Activated T-helper 17 cell treated with anti-CD3 and anti-CD28 coated beads, Interleukin-2, amount 50 U/mL, for 72 hours (primary cell): ENCODE results near the gene DDO. TPM values are rescaled to one million over a fixed set of nuclear protein-coding genes. Genes with fewer than 3 reads are reported as not detected.
"Not testable (repeated sequence)": the region's sequence is repeated elsewhere in the genome, so short reads cannot be mapped to it uniquely, and the experiment has no call there.

ENCODE experiments used
- ATAC-seq: fragments of 150-1000 bp; cut with Tn5 transposase; replicated peaks from 2 replicates; pipeline ENCODE4 v1.10.0; 2021; ENCODE audit warnings: mild to moderate bottlenecking, moderate library complexity
- H3K27ac Mint-ChIP-seq: one replicate; pipeline ENCODE4 v1.8.0; 2022; ENCODE audit warnings: mixed read lengths
- H3K27me3 Mint-ChIP-seq: one replicate; pipeline ENCODE4 v1.8.0; 2022; ENCODE audit warnings: mixed read lengths
- H3K36me3 Mint-ChIP-seq: one replicate; pipeline ENCODE4 v1.8.0; 2022; ENCODE audit warnings: low read depth, mild to moderate bottlenecking, mixed read lengths
- H3K4me1 Mint-ChIP-seq: one replicate; pipeline ENCODE4 v1.8.0; 2022; ENCODE audit warnings: mixed read lengths
- H3K4me3 Mint-ChIP-seq: one replicate; pipeline ENCODE4 v1.8.0; 2022; ENCODE audit warnings: mild to moderate bottlenecking, mixed read lengths
- H3K9me3 Mint-ChIP-seq: one replicate; pipeline ENCODE4 v1.8.0; 2022; ENCODE audit warnings: mixed read lengths
- total RNA-seq, 2 donors: library from RNA; stranded (reverse); gene quantifications; one replicate each; pipeline ENCODE4 v1.2.3, GENCODE V29; 2022

The DDO gene
- total RNA-seq, 2 donors from 2014 or later, result not detected

- Mint-ChIP-seq H3K27ac (no peak overlapping the region), H3K4me3 (no peak overlapping the region), H3K36me3 (no peaks in the 10 kb centered on the region), H3K4me1 (peaks cover 7% of the 10 kb centered on the region), H3K9me3 (no peaks in the 10 kb centered on the region), H3K27me3 (peaks cover 26% of the 10 kb centered on the region)
- ATAC-seq, result no peak
Observed at GRCh38 chr6:110352563-110353262, 62.7 kb downstream of the DDO start.

- H3K4me1 Mint-ChIP-seq, result peaks cover 6% of the 10 kb centered on the region
- H3K4me3 Mint-ChIP-seq, result no peak overlapping the region
- no peak overlapping the region for H3K27ac Mint-ChIP-seq
- H3K36me3 Mint-ChIP-seq, result no peaks in the 10 kb centered on the region
- no peak for ATAC-seq
- H3K27me3 Mint-ChIP-seq, result peaks cover 23% of the 10 kb centered on the region
- no peaks in the 10 kb centered on the region for H3K9me3 Mint-ChIP-seq
Observed at GRCh38 chr6:110351986-110352385, 63.4 kb downstream of the DDO start.

- Mint-ChIP-seq H3K27ac (no peak overlapping the region), H3K27me3 (peaks cover 18% of the 10 kb centered on the region), H3K9me3 (no peaks in the 10 kb centered on the region), H3K4me3 (no peak overlapping the region), H3K36me3 (no peaks in the 10 kb centered on the region), H3K4me1 (peaks cover 1% of the 10 kb centered on the region)
- ATAC-seq, result no peak
Observed at GRCh38 chr6:110351546-110351945, 63.8 kb downstream of the DDO start.

GRCh38 chr6:110350593-110350992 is 64.8 kb downstream of the DDO start:
- not testable (repeated sequence) for H3K4me1 Mint-ChIP-seq, ATAC-seq, H3K4me3 Mint-ChIP-seq, H3K36me3 Mint-ChIP-seq, H3K9me3 Mint-ChIP-seq, H3K27ac Mint-ChIP-seq
- peaks cover 11% of the 10 kb centered on the region for H3K27me3 Mint-ChIP-seq

- H3K36me3 Mint-ChIP-seq, result no peaks in the 10 kb centered on the region
- no peaks in the 10 kb centered on the region for H3K9me3 Mint-ChIP-seq
- H3K4me3 Mint-ChIP-seq, result no peak overlapping the region
- no peak for ATAC-seq
- no peak overlapping the region for H3K27ac Mint-ChIP-seq
- H3K4me1 Mint-ChIP-seq, result no peaks in the 10 kb centered on the region
- peaks cover 9% of the 10 kb centered on the region for H3K27me3 Mint-ChIP-seq
Observed at GRCh38 chr6:110348961-110349690, 66.2 kb downstream of the DDO start.

GRCh38 chr6:110345025-110345424 is 70.3 kb downstream of the DDO start:
- no peaks in the 10 kb centered on the region for H3K36me3 Mint-ChIP-seq
- H3K9me3 Mint-ChIP-seq, result no peaks in the 10 kb centered on the region
- no peaks in the 10 kb centered on the region for H3K4me1 Mint-ChIP-seq
- H3K27me3 Mint-ChIP-seq, result peaks cover 9% of the 10 kb centered on the region
- no peak overlapping the region for H3K27ac Mint-ChIP-seq
- ATAC-seq, result no peak
- no peak overlapping the region for H3K4me3 Mint-ChIP-seq

DNA sequence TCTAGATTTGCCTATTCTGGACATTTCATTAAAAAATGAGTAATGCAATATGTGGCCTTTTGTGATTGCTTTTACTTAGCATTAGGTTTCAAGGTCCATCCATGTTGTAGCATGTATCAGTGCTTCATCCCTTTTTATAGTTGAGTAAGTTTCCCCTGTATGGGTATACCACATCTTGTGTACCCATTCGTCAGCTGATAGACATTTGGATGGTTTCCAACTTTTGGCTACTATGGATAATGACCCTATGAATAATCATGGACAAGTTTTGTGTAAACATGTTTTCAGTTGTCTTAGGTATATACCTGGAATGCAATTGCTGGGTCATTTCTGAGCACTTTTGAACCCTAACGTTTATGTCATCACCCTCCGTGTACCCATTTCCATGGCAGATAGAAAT is 72.6 kb downstream of the DDO start:
- no peak overlapping the region for H3K4me3 Mint-ChIP-seq
- ATAC-seq, result no peak
- H3K9me3 Mint-ChIP-seq, result no peaks in the 10 kb centered on the region

More for the DNA sequence above, 72.6 kb downstream of the DDO start:
- Mint-ChIP-seq H3K27ac (no peak overlapping the region), H3K27me3 (peaks cover 9% of the 10 kb centered on the region), H3K36me3 (no peaks in the 10 kb centered on the region), H3K4me1 (no peaks in the 10 kb centered on the region)

Other genes starting within 250 kb of the DDO start
- 10 to 100 TPM in 1 of 2 donors, 1 to 10 TPM in 1; 3.1 to 10.6 TPM for gene WASF1, start 235.9 kb downstream of the DDO start, total RNA-seq
- 10 to 100 TPM; 27.1 to 30.4 TPM for gene CDC40, start 235.1 kb downstream of the DDO start, total RNA-seq
- not detected for gene METTL24, start 57.2 kb downstream of the DDO start, total RNA-seq
- gene SLC22A16, start 61.0 kb upstream of the DDO start, total RNA-seq, result not detected